CD4-positive, alpha-beta T cell treated with Interleukin-6 at 100 ng/mL for 8 hours (primary cell): ENCODE results near the gene DNAJC4.

Experiments used
- DNase-seq: peaks from one replicate; pipeline ENCODE4 v3.0.0-alpha.2; 2020; ENCODE audit warnings: mixed read lengths, low spot score

Gene DNAJC4

GRCh38 chr11:64276653-64277431 lies 46.5 kb downstream of the DNAJC4 start:
- no peak for DNase-seq

- no peak for DNase-seq
Observed at GRCh38 chr11:64278576-64279190, 48.3 kb downstream of the DNAJC4 start.

DNA sequence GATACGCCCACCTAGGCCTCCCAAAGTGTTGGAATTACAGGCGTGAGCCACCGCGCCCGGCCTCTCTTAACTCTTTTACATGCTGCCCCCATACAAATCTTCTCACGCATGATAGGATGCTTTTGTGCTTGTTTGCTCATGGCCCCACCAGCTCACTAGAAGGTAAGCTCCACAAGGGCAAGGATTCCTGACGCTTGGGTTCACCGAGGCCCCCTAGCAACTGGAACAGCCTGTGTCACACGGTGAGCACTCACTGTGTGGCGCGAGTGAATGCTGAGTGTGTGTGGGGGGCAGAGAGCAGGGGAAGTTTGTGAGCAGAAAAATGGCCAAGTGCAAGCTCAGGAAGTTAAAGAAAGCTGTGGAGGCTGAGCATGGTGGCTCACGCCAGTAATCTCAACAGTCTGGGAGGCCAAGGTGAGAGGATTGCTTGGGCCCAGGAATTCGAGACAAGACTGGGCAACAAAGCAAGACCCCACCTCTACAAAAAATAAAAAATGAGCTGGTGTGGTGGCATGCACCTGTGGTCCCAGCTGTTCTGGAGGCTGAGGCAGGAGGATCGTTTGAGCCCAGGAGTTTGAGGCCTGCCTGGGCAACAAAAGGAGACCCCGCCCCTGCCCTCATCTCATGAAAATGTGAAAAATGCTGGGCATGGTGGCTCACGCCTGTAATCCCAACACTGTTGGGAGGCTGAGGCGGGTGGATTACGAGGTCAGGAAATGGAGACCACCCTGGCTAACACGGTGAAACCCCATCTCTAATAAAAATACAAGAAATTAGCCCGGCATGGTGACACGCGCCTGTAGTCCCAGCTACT lies 51.8 kb downstream of the DNAJC4 start:
- DNase-seq = no peak

GRCh38 chr11:64283092-64283491 lies 52.7 kb downstream of the DNAJC4 start:
- DNase-seq = no peak
